KG1 (cell line): ENCODE data around the gene C8B.

ENCODE experiments used
- DNase-seq: peaks from one replicate; lab custom pipeline; 2025; lab: John Stamatoyannopoulos, UW

C8B gene

GRCh38 chr1:56965916-56966697 is at the start of gene C8B:
TSS of gene C8B (minus strand) at chr1:56966015. CDS start at chr1:56965948, 67 bp downstream.
- DNase-seq: no peak

GRCh38 chr1:57015071-57015470 is 49.3 kb upstream of the C8B start:
- no peak for DNase-seq

GRCh38 chr1:57013522-57013921 is 47.7 kb upstream of the C8B start:
- no peak for DNase-seq

GRCh38 chr1:57012315-57012714 is 46.5 kb upstream of the C8B start:
- no peak for DNase-seq

- DNase-seq: no peak
Observed at GRCh38 chr1:57010511-57010910, 44.7 kb upstream of the C8B start.

GRCh38 chr1:57007948-57008347 is 42.1 kb upstream of the C8B start:
- no peak for DNase-seq

GRCh38 chr1:57007472-57007871 is 41.7 kb upstream of the C8B start:
- DNase-seq: no peak

- DNase-seq: no peak
Observed at GRCh38 chr1:57003398-57004139, 37.8 kb upstream of the C8B start.

GRCh38 chr1:56995414-56996100 is 29.7 kb upstream of the C8B start:
- no peak for DNase-seq

- DNase-seq: no peak
Observed at GRCh38 chr1:56993475-56993874, 27.7 kb upstream of the C8B start.

GRCh38 chr1:56992318-56993125 is 26.7 kb upstream of the C8B start:
- DNase-seq: no peak

- no peak for DNase-seq
Observed at GRCh38 chr1:56991576-56991975, 25.8 kb upstream of the C8B start.

GRCh38 chr1:56986397-56986796 is 20.6 kb upstream of the C8B start:
- no peak for DNase-seq

GRCh38 chr1:56985857-56986256 is 20.0 kb upstream of the C8B start:
- no peak for DNase-seq

GRCh38 chr1:56983484-56983883 is 17.7 kb upstream of the C8B start:
- no peak for DNase-seq

GRCh38 chr1:56979986-56980755 is 14.4 kb upstream of the C8B start:
- DNase-seq: no peak

- no peak for DNase-seq
Observed at GRCh38 chr1:56978819-56979218, 13.0 kb upstream of the C8B start.

- DNase-seq: no peak
Observed at GRCh38 chr1:56977910-56978309, 12.1 kb upstream of the C8B start.

GRCh38 chr1:56975446-56975845 is 9.6 kb upstream of the C8B start:
- DNase-seq: no peak

GRCh38 chr1:56973923-56974742 is 8.3 kb upstream of the C8B start:
- DNase-seq: no peak
